Heart left ventricle (tissue), 16 donors: Measurements from ENCODE around the gene KIF5C. TPM values are rescaled to one million over a fixed set of nuclear protein-coding genes. Genes with fewer than 3 reads are reported as not detected.

Experiments used
- ATAC-seq, 4 donors: fragments of 200-7000 bp; cut with Tn5 transposase; one replicate each; pipeline ENCODE4 v1.9.1; 2020 to 2022; ENCODE audit warnings: moderate library complexity in 4 of 4, mild to moderate bottlenecking in 3 of 4, moderate number of reproducible peaks in 1 of 4
- DNase-seq, 5 donors: peaks; one replicate each; pipeline ENCODE4 v3.0.0-alpha.2; 2020
- H3K27ac ChIP-seq, 12 donors: fragments of 200-600 bp; sonication (generic) in 4 of 12; one replicate each; pipeline versions ENCODE4 v1.5.0 to v1.8.0; 2016 to 2022; ENCODE audit warnings: mild to moderate bottlenecking in 2 of 12
- H3K27me3 ChIP-seq, 9 donors: fragments of 200-600 bp; sonication (generic) in 2 of 9; one replicate each; pipeline versions ENCODE4 v1.5.1 to v1.8.0; 2016 to 2022; ENCODE audit warnings: mild to moderate bottlenecking in 3 of 9
- H3K36me3 ChIP-seq, 9 donors: fragments of 200-600 bp; sonication (generic) in 2 of 9; one replicate each; pipeline versions ENCODE4 v1.5.0 to v1.8.0; 2018 to 2022; ENCODE audit warnings: mild to moderate bottlenecking in 2 of 9
- H3K4me1 ChIP-seq, 12 donors: fragments of 200-600 bp; sonication (generic) in 4 of 12; one replicate each; pipeline versions ENCODE4 v1.5.0 to v1.8.0; 2016 to 2022; ENCODE audit warnings: mild to moderate bottlenecking in 3 of 12
- H3K4me3 ChIP-seq, 12 donors: fragments of 200-600 bp; sonication (generic) in 4 of 12; one replicate each; pipeline versions ENCODE4 v1.5.0 to v1.8.0; 2017 to 2022; ENCODE audit warnings: mild to moderate bottlenecking in 9 of 12, moderate library complexity in 4 of 12
- H3K9me3 ChIP-seq, 12 donors: fragments of 200-600 bp; sonication (generic) in 4 of 12; one replicate each; pipeline versions ENCODE4 v1.5.0 to v1.8.0; 2016 to 2022; ENCODE audit warnings: mild to moderate bottlenecking in 1 of 12
- CTCF ChIP-seq, 12 donors: fragments of 200-600 bp; sonication (generic) in 4 of 12; IDR thresholded peaks; one replicate each; pipeline versions ENCODE4 v1.5.0 to v1.8.0; 2018 to 2022; ENCODE audit warnings: antibody characterized with exemption in 12 of 12, mild to moderate bottlenecking in 5 of 12
- POLR2A ChIP-seq, 2 donors: fragments of 450-650 bp; IDR thresholded peaks; one replicate each; pipeline ENCODE4 v1.6.1; 2017; ENCODE audit warnings: antibody characterized with exemption in 2 of 2, mild to moderate bottlenecking in 2 of 2, moderate library complexity in 2 of 2
- WGBS, 4 donors: extraction: QIAGEN DNeasy Blood & Tissue Kit in 2 of 4; methylation state at CpG; one replicate each; pipeline versions ENCODE4 v1.1.5 to v1.1.7; 2013 to 2018; 5-methylcytosine and 5-hydroxymethylcytosine counted together
- intact Hi-C, 10 donors: fragments of 100-400 bp; cut with DNase I; formaldehyde crosslinking; loops; one replicate each; pipeline versions ENCODE4 v1.11.1 to v1.14.2; 2022
- polyA plus RNA-seq, 2 donors: library from polyadenylated mRNA; stranded (reverse); fragments of 200-250 nt; gene quantifications; one replicate each; pipeline ENCODE4 v1.2.3, GENCODE V29; 2013
- total RNA-seq, 9 donors: library from RNA; depleted of rRNA in 2 of 9; stranded (reverse); fragments of >200 nt in 2 of 9; fragmentation: NEBNext Ultra II Directional in 3 of 9; extraction: Animal tissue kit (Norgen Biotek cat#: 25700) in 3 of 9; gene quantifications; one replicate each; pipeline versions ENCODE4 v1.1.0 to v1.2.4, GENCODE V29; 2016 to 2023
- donor health status: ischemic (EF 13 %, LVEDD 7.1; RV severe dilation, severe dysfunction).
- donor health status: healthy with polysubstance abuse.
- donor health status: DM: no; HTN: yes; CAD: no.
- donor health status: DM: no; HTN: no; CAD: no.
- donor health status: ischemic (EF 25% LVEDD 6.9; RV normal size, moderate dysfunction).
- donor health status: ischemic (EF 25% LVEDD 5.7; RV mildly dilated, moderate dysfunction).
- donor health status: healthy.
- donor health status: DM: yes; HTN: yes; CAD: no.
- donor health status: ischemic (EF 35%, LVEDD 5.7; RV mildly dilated, moderate dysfunction).
- donor health status: nonischemic (EF 11% LVEDD 7.7; RV severe dilation, severe dysfunction).
- donor health status: DM: yes; HTN: yes; CAD: no.
- donor health status: PGD.
- donor health status: ischemic (EF 29% LVEDD 5.4; RV normal size, mild dysfunction).
- donor health status: nonischemic (EF 23%, LVEDD 6.1; RV moderate dilation, normal function).

Gene KIF5C
- total and polyA plus RNA-seq, 11 donors = 0.22 to 1.4 (median 0.48) TPM

DNA sequence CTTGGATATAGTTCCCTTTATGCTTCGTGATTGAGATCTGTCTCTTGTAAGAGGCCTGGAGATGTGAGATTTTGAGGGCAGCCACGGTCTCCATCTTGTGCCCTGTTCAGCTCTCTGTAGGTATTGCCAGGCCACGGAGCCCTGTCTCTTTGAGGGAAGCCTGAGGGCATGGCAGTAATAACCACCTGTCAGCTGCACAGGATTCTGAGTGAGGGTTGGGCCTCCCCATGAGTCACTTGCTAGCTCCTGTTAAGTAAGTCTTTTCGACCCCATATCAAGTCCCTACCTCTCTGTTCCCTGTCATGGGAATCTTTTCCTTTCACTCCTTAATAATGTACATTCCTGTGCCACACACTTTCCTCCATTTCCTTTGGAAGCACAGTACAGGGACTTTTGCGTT, 183.9 kb downstream of the KIF5C start:
- H3K4me3 ChIP-seq = no peak overlapping the region
- WGBS, 4 donors = 75 to 89% (median 86%) methylated on average over 5 of the region's 5 CpGs
- intact Hi-C loops = no loop called here
- H3K27ac ChIP-seq = no peak overlapping the region
- H3K36me3 ChIP-seq = no peaks in the 10 kb centered on the region
- no peaks in the 10 kb centered on the region for H3K9me3 ChIP-seq
- DNase-seq (no peak), ATAC-seq (no peak)
- no peaks in the 10 kb centered on the region for H3K4me1 ChIP-seq
- H3K27me3 ChIP-seq = peaks cover 0 to 11% (median 0%) of the 10 kb centered on the region in 9 donors
- TF ChIP-seq POLR2A (IDR thresholded peaks at IDR 0.05) (no peak), CTCF (IDR thresholded peaks at IDR 0.05) (no peak)

DNA sequence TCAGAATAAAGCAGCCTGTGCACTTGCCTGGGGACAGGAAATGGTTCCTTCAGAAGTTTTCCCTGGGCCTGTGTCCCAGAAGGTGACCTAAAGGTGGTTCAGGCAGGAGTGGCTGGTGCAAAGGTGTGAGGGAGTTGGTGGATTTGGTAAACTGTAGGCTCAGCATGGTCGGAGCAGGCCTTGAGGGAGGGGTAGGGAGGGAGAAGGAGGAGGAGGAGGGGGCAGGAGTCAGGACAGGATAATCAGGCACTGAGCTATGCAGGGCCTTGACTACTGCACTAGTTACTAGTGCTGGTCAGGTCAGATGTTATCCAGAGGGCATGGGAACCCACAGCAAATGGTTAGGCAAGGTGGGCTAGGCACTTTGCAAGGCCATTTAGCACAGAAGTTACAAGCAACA, 184.8 kb downstream of the KIF5C start:
- no peaks in the 10 kb centered on the region for H3K4me1 ChIP-seq
- intact Hi-C loops = no loop called here
- no peaks in the 10 kb centered on the region for H3K36me3 ChIP-seq
- no peak for TF ChIP-seq CTCF (IDR thresholded peaks at IDR 0.05)
- TF ChIP-seq POLR2A (IDR thresholded peaks at IDR 0.05) = no peak
- ATAC-seq (no peak), DNase-seq (no peak)
- H3K9me3 ChIP-seq = no peaks in the 10 kb centered on the region
- 55 to 87% (median 78%) methylated on average over 1 of the region's 1 CpG for WGBS, 4 donors
- peaks cover 0 to 11% (median 0%) of the 10 kb centered on the region in 9 donors for H3K27me3 ChIP-seq
- no peak overlapping the region for H3K27ac ChIP-seq
- H3K4me3 ChIP-seq = no peak overlapping the region

DNA sequence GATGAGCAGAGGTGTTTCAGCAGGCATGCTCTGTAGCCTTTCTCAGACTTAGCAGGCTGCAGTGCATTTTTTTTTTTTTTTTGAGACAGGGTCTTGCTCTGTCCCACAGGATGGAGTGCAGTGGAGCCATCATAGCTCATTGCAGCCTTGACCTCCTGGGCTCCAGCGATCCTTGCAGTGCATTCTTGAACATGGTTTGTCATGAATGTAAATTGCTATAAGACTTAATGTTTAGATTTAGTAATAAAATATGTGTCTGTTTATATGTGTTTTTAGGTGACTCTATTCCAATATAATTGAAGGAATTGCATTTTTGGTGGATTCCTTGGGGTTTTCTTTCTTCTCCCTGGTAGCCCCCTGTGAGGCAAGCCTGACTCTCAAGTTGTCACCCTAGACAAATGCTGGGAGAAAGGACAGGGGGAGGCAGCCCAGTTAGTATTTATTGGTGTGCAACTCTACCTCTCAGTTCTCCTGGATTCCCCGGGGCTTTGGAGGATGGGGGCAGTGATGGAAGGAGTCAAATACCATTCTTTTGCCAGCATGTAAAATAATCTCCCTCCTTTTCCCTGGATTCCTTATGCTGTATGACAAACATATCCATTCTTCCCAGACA, 186.2 kb downstream of the KIF5C start:
- Histone ChIP-seq H3K27ac (no peak overlapping the region), H3K36me3 (no peaks in the 10 kb centered on the region), H3K4me1 (no peaks in the 10 kb centered on the region), H3K27me3 (peaks cover 0 to 11% (median 0%) of the 10 kb centered on the region in 9 donors), H3K4me3 (no peak overlapping the region), H3K9me3 (no peaks in the 10 kb centered on the region)
- WGBS, 4 donors = 87 to 91% (median 89%) methylated on average over 2 of the region's 2 CpGs
- DNase-seq (no peak), ATAC-seq (no peak)
- TF ChIP-seq CTCF (IDR thresholded peaks at IDR 0.05) (no peak), POLR2A (IDR thresholded peaks at IDR 0.05) (no peak)
- intact Hi-C loops = no loop called here

GRCh38 chr2:149062531-149062930, 187.5 kb downstream of the KIF5C start:
- Histone ChIP-seq H3K4me1 (no peaks in the 10 kb centered on the region), H3K4me3 (no peak overlapping the region), H3K9me3 (no peaks in the 10 kb centered on the region), H3K36me3 (no peaks in the 10 kb centered on the region), H3K27me3 (peaks cover 0 to 7% (median 0%) of the 10 kb centered on the region in 9 donors), H3K27ac (no peak overlapping the region)
- 78 to 83% (median 80%) methylated on average over 3 of the region's 3 CpGs for WGBS, 4 donors
- TF ChIP-seq POLR2A (IDR thresholded peaks at IDR 0.05) (no peak), CTCF (IDR thresholded peaks at IDR 0.05) (no peak)
- no peak for ATAC-seq
- intact Hi-C loops = no loop called here
- DNase-seq = no peak
